Adrenal gland (tissue), 5 donors: ENCODE data around the gene HSD17B2.

ENCODE experiments used
- POLR2A ChIP-seq, 2 donors: fragments of 450-650 bp; IDR thresholded peaks; one replicate each; pipeline ENCODE4 v1.6.1; 2017; ENCODE audit warnings: antibody characterized with exemption in 2 of 2, mild to moderate bottlenecking in 2 of 2, moderate library complexity in 1 of 2
- TF ChIP-seq, protein P1 (sequence below), 6 experiments: fragments of 450-650 bp in 4 of 6; fragments of 200-600 bp in 2 of 6; sonication (generic) in 1 of 6; IDR thresholded peaks; 1 replicate in 5 of 6; 2 replicates in 1 of 6; pipeline versions ENCODE4 v1.5.1 to v1.8.0; 2016 to 2021; ENCODE audit warnings: antibody characterized with exemption in 6 of 6, mild to moderate bottlenecking in 2 of 6, moderate library complexity in 1 of 6
- donor health status: DM: no; HTN: no; CAD: no.

DNA sequence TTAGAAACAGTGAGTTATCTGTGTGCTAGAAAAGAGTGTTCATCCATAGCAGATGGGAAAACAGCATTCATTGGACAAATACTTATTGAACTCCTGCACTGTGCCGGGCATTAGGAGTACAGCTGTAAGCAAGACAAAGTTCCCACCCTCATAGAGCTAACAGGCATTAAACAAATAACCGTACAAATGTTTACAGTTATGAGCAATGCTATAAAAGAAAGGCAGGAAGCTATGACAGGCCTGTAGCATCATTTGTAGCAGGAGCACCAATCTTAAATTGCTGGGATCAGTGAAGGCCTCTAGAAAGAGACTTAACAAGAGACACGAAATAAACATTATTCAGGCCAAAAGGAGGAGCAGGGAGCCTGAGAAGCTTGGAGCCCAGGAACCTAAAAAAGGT, 39.4 kb upstream of the HSD17B2 start:
- TF ChIP-seq, protein P1, sequence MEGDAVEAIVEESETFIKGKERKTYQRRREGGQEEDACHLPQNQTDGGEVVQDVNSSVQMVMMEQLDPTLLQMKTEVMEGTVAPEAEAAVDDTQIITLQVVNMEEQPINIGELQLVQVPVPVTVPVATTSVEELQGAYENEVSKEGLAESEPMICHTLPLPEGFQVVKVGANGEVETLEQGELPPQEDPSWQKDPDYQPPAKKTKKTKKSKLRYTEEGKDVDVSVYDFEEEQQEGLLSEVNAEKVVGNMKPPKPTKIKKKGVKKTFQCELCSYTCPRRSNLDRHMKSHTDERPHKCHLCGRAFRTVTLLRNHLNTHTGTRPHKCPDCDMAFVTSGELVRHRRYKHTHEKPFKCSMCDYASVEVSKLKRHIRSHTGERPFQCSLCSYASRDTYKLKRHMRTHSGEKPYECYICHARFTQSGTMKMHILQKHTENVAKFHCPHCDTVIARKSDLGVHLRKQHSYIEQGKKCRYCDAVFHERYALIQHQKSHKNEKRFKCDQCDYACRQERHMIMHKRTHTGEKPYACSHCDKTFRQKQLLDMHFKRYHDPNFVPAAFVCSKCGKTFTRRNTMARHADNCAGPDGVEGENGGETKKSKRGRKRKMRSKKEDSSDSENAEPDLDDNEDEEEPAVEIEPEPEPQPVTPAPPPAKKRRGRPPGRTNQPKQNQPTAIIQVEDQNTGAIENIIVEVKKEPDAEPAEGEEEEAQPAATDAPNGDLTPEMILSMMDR (IDR thresholded peaks at IDR 0.05), result no peak
- TF ChIP-seq POLR2A (IDR thresholded peaks at IDR 0.05), result no peak
